Parathyroid adenoma (tissue), 2 donors: ENCODE data around the gene ZFP62.

Experiments used
- H2AFZ ChIP-seq: fragments of 300-600 bp; sonication (generic); one replicate; pipeline ENCODE4 v1.7.0; 2017; ENCODE audit warnings: antibody characterized with exemption, mild to moderate bottlenecking
- H3K27ac ChIP-seq: fragments of 300-600 bp; sonication (generic); one replicate; pipeline ENCODE4 v1.7.0; 2017
- H3K27me3 ChIP-seq: fragments of 300-600 bp; sonication (generic); one replicate; pipeline ENCODE4 v1.7.0; 2017; ENCODE audit warnings: low read length; ENCODE audit not compliant: control insufficient read depth, insufficient read depth
- H3K36me3 ChIP-seq: fragments of 300-600 bp; sonication (generic); one replicate; pipeline ENCODE4 v1.7.0; 2017; ENCODE audit warnings: low read length; ENCODE audit not compliant: control insufficient read depth, insufficient read depth
- H3K4me1 ChIP-seq: fragments of 300-600 bp; sonication (generic); one replicate; pipeline ENCODE4 v1.7.0; 2017; ENCODE audit warnings: control low read depth
- H3K4me2 ChIP-seq: fragments of 300-600 bp; sonication (generic); one replicate; pipeline ENCODE4 v1.7.0; 2017; ENCODE audit warnings: low read length
- H3K4me3 ChIP-seq: fragments of 300-600 bp; sonication (generic); one replicate; pipeline ENCODE4 v1.7.0; 2017; ENCODE audit warnings: low read depth, low read length
- H3K79me2 ChIP-seq: fragments of 300-600 bp; sonication (generic); one replicate; pipeline ENCODE4 v1.7.0; 2017; ENCODE audit warnings: control low read depth
- H3K9ac ChIP-seq: fragments of 300-600 bp; sonication (generic); one replicate; pipeline ENCODE4 v1.7.0; 2017; ENCODE audit warnings: mild to moderate bottlenecking
- H3K9me3 ChIP-seq: fragments of 300-600 bp; sonication (generic); one replicate; pipeline ENCODE4 v1.7.0; 2017; ENCODE audit warnings: low read length; ENCODE audit not compliant: control insufficient read depth
- CTCF ChIP-seq: fragments of 300-600 bp; sonication (generic); IDR thresholded peaks from one replicate; pipeline ENCODE4 v1.7.0; 2017; ENCODE audit warnings: antibody characterized with exemption, mild to moderate bottlenecking
- donor health status: primary hyperparathyroidism.

ZFP62 gene

DNA sequence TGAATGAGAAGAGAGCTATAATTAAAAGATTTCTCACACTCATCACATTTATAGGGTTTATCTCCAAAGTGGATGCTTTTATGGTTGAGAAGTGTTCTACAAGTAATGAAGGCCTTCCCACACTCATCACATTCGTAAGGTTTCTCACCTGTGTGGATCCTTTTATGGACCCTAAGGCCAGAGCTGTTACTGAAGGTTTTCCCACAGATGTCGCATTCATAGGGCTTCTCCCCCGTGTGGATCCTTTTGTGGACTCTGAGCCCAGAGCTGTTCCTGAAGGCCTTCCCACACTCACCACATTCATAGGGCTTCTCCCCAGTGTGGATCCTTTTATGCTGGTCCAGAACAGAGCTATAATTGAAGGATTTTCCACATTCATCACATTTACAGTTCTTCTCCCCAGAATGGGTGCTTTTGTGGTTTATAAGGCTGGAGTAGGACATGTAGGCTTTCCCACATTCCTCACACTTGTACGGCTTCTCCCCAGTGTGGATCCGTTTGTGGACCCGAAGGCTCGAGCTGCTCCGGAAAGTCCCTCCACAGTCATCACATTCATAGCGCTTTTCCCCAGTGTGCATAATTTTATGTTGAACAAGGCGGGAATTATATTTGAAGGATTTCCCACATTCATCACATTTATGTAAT is 10.5 kb downstream of the ZFP62 start:
- Histone ChIP-seq H3K79me2 (peaks cover 10% of the 10 kb centered on the region), H3K4me1 (no peaks in the 10 kb centered on the region), H3K4me2 (no peak overlapping the region), H3K4me3 (no peak overlapping the region), H3K27me3 (no peaks in the 10 kb centered on the region), H3K36me3 (peaks cover 9% of the 10 kb centered on the region), H3K9me3 (peaks cover 5% of the 10 kb centered on the region), H2AFZ (no peak overlapping the region), H3K9ac (no peak overlapping the region), H3K27ac (no peak overlapping the region)
- no peak for TF ChIP-seq CTCF

DNA sequence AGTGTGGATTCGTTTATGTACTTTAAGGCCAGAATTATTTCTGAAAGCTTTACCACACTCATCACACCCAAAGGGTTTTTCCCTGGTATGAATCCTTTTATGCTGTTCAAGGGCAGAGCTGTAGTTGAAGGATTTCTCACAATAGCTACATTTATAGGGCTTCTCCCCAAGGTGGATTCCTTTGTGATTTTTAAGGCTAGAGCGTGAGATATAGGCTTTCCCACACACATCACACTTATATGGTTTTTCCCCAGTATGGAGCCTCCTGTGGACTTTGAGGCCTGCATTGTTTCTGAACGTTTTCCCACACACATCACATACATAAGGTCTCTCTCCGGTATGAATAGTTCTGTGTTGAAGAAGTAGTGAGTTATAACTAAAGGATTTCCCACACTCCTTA is 11.2 kb downstream of the ZFP62 start:
- Histone ChIP-seq H3K4me1 (no peaks in the 10 kb centered on the region), H3K9me3 (peaks cover 5% of the 10 kb centered on the region), H3K4me3 (no peak overlapping the region), H3K27me3 (no peaks in the 10 kb centered on the region), H3K27ac (no peak overlapping the region), H3K36me3 (peaks cover 9% of the 10 kb centered on the region), H2AFZ (no peak overlapping the region), H3K9ac (no peak overlapping the region), H3K4me2 (no peak overlapping the region), H3K79me2 (peaks cover 7% of the 10 kb centered on the region)
- no peak for TF ChIP-seq CTCF

DNA sequence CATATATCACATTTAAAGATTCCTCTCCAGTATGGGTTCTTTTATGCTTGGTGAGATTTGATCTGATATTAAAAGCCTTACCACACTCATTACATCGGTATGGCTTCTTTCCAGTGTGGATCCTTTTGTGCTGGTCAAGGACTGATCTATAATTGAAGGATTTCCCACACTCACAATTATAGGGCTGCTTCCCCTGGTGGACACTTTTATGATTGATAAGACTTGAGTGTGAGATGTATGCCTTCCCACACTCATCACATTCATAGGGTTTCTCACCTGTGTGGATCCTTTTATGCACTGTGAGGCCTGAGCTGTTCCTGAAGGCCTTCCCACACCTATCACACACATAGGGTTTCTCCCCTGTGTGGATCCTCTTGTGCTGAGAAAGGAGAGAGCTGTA is 12.2 kb downstream of the ZFP62 start:
- no peaks in the 10 kb centered on the region for H3K4me1 ChIP-seq
- H3K9me3 ChIP-seq = peaks cover 5% of the 10 kb centered on the region
- no peak overlapping the region for H3K4me2 ChIP-seq
- no peak for TF ChIP-seq CTCF
- H3K36me3 ChIP-seq = peaks cover 9% of the 10 kb centered on the region
- no peaks in the 10 kb centered on the region for H3K27me3 ChIP-seq
- no peak overlapping the region for H3K9ac ChIP-seq
- peaks cover 4% of the 10 kb centered on the region for H3K79me2 ChIP-seq
- no peak overlapping the region for H3K4me3 ChIP-seq
- no peak overlapping the region for H3K27ac ChIP-seq
- no peak overlapping the region for H2AFZ ChIP-seq

- H3K36me3 ChIP-seq = peaks cover 9% of the 10 kb centered on the region
- TF ChIP-seq CTCF = no peak
These were observed 12.8 kb downstream of the ZFP62 start for GRCh38 chr5:180848265-180848664.

DNA sequence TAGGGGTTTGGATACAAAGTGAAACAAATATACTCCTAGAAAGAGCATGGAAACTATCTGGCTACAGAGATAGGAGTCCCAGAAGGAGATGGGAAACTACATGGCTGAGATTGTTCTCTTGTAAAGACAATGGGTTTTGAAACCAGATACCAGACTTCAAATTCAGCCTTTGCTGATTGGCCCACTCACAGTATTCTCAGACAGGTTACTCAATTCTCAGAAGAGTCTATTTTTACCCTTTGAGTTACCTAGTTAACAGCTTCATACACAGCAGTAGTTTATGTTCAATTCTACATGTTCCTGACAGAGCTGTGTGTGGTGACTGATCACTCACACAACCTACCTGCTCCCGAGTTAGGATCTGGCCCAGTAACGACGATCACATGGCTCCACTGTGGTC is 14.1 kb downstream of the ZFP62 start:
- H3K27ac ChIP-seq = no peak overlapping the region
- H3K4me2 ChIP-seq = no peak overlapping the region
- peaks cover 3% of the 10 kb centered on the region for H3K79me2 ChIP-seq
- H3K9me3 ChIP-seq = peaks cover 5% of the 10 kb centered on the region
- H3K36me3 ChIP-seq = peaks cover 9% of the 10 kb centered on the region
- no peaks in the 10 kb centered on the region for H3K4me1 ChIP-seq
- H3K4me3 ChIP-seq = no peak overlapping the region
- H3K9ac ChIP-seq = no peak overlapping the region
- no peak overlapping the region for H2AFZ ChIP-seq
- no peaks in the 10 kb centered on the region for H3K27me3 ChIP-seq
- no peak for TF ChIP-seq CTCF

More at GRCh38 chr5:180848265-180848664, 12.8 kb downstream of the ZFP62 start:
- no peak overlapping the region for H3K4me3 ChIP-seq
- H3K4me1 ChIP-seq = no peaks in the 10 kb centered on the region
- no peak overlapping the region for H3K9ac ChIP-seq
- H3K4me2 ChIP-seq = no peak overlapping the region
- H3K9me3 ChIP-seq = peaks cover 5% of the 10 kb centered on the region
- H3K79me2 ChIP-seq = peaks cover 3% of the 10 kb centered on the region
- H3K27ac ChIP-seq = no peak overlapping the region
- no peak overlapping the region for H2AFZ ChIP-seq
- H3K27me3 ChIP-seq = no peaks in the 10 kb centered on the region
